Stimulated activated CD8-positive, alpha-beta memory T cell treated with anti-CD3 and anti-CD28 coated beads, Interleukin-4, amount 100 ng/mL, for 4 hours (primary cell): ENCODE results near the gene POMT1.
"Not testable (repeated sequence)": the region's sequence is repeated elsewhere in the genome, so short reads cannot be mapped to it uniquely, and the experiment has no call there.

ENCODE experiments used
- DNase-seq, 2 donors: peaks; one replicate each; pipeline ENCODE4 v3.0.0-alpha.2; 2020; ENCODE audit warnings: low read depth in 2 of 2, low spot score in 1 of 2

Gene POMT1, protein sequence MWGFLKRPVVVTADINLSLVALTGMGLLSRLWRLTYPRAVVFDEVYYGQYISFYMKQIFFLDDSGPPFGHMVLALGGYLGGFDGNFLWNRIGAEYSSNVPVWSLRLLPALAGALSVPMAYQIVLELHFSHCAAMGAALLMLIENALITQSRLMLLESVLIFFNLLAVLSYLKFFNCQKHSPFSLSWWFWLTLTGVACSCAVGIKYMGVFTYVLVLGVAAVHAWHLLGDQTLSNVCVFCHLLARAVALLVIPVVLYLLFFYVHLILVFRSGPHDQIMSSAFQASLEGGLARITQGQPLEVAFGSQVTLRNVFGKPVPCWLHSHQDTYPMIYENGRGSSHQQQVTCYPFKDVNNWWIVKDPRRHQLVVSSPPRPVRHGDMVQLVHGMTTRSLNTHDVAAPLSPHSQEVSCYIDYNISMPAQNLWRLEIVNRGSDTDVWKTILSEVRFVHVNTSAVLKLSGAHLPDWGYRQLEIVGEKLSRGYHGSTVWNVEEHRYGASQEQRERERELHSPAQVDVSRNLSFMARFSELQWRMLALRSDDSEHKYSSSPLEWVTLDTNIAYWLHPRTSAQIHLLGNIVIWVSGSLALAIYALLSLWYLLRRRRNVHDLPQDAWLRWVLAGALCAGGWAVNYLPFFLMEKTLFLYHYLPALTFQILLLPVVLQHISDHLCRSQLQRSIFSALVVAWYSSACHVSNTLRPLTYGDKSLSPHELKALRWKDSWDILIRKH

DNA sequence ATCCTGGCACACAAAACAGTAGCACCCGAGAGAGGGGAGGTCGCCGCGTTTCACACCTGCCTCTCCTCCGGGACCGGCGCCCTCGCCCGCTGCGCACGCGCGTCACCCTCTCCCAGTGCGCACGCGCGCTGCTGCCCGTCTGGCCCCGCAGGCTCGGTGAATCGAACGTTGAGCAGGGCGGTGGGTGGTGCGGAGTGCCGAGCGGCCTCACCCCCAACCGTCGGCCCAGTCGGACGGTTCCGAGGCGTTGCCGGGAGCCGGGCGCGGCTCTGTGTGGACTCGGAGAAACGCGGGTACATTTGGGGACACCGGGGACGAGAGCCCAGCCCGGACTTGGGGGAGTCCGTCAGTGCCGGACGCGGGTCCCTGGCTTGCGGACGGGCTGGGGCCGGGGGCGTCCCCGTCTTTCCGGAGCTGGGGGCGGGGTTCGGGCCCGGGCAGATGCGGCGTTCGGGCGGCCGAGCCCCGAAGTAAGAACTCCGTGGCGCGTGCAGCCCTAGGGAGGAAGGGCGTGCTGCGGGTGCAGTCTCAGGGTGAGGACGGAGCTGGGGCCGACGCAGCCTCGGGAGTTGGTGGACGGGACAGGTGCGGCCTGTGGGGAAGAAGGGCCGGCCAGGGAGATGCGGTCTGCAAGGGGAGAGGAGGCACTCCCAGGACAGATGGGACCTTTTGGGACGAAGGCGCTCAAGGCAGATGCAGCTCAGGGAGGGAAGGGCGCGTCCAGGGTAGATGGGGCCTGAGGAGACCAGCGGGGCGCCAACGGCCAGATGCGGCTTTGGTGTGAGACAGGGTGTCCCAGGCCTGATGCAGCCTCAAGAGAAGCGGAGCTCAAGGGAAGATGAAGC, at the start of gene POMT1:
TSS of gene POMT1 (plus strand) at position 138 of the 845 bp plus-strand sequence. CDS start 1,301 bp downstream, outside the sequence.
- peak; percentile 70 to 73 for DNase-seq

GRCh38 chr9:131454028-131454427, 48.7 kb upstream of the POMT1 start:
- DNase-seq, result no peak

- not testable (repeated sequence) for DNase-seq
Observed at GRCh38 chr9:131455655-131456054, 47.1 kb upstream of the POMT1 start.

GRCh38 chr9:131457746-131458145, 45.0 kb upstream of the POMT1 start:
- no peak for DNase-seq

- no peak for DNase-seq
Observed at GRCh38 chr9:131459056-131459455, 43.7 kb upstream of the POMT1 start.

- DNase-seq, result no peak
Observed at GRCh38 chr9:131461166-131461565, 41.6 kb upstream of the POMT1 start.

DNA sequence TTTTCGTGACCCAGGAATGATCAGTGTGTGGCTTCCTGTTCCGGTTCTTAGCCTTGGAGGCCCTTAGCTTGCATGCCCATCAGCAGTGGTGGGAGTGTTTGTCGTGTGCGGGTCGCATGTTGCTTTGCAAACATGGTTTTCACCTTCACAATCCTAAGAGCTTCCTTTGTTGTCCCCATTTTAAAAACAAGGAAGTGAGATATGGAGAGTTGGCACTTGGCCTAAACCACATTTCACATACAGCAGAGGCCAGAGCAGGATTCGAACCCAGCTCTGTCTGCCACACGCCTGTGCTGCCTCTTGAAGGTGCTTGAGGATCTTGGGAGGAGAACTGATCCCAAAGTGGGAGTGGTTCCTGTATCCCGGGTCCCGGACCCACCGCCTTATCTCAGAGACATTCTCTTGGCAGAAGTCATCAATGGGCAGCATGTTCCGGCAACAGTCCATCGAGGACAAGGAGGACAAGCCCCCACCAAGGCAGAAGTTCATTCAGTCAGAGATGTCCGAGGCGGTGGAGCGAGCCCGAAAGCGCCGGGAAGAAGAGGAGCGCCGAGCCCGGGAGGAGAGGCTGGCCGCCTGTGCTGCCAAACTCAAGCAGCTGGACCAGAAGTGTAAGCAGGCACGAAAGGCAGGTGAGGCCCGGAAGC, 38.2 kb upstream of the POMT1 start:
- DNase-seq, result no peak

DNA sequence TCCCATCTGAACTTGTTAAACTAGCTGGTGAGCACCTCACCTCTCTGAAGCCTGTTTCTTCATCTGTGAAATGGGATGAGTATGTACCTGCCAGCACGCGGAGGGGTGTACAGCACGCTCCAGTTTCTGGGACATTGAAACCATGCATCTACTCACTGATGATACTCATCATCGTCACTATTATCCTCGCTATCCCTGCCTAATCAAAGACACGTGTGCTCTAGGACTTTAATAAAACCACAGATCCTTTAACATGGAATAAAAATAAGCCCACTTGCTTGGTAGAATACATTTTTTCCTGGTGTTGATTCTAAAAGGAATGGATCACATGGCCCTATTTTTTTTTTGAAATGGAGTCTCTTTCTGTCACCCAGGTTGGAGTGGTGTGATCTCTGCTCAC, 37.3 kb upstream of the POMT1 start:
- DNase-seq, result no peak

GRCh38 chr9:131467214-131467935, 35.3 kb upstream of the POMT1 start:
- DNase-seq, result no peak

GRCh38 chr9:131468031-131468430, 34.7 kb upstream of the POMT1 start:
- DNase-seq, result no peak

- no peak for DNase-seq
Observed at GRCh38 chr9:131469356-131469755, 33.4 kb upstream of the POMT1 start.

- DNase-seq, result no peak
Observed at GRCh38 chr9:131469951-131470350, 32.8 kb upstream of the POMT1 start.

GRCh38 chr9:131470581-131470991, 32.1 kb upstream of the POMT1 start:
- DNase-seq, result no peak

- not testable (repeated sequence) for DNase-seq
Observed at GRCh38 chr9:131472085-131472484, 30.6 kb upstream of the POMT1 start.

DNA sequence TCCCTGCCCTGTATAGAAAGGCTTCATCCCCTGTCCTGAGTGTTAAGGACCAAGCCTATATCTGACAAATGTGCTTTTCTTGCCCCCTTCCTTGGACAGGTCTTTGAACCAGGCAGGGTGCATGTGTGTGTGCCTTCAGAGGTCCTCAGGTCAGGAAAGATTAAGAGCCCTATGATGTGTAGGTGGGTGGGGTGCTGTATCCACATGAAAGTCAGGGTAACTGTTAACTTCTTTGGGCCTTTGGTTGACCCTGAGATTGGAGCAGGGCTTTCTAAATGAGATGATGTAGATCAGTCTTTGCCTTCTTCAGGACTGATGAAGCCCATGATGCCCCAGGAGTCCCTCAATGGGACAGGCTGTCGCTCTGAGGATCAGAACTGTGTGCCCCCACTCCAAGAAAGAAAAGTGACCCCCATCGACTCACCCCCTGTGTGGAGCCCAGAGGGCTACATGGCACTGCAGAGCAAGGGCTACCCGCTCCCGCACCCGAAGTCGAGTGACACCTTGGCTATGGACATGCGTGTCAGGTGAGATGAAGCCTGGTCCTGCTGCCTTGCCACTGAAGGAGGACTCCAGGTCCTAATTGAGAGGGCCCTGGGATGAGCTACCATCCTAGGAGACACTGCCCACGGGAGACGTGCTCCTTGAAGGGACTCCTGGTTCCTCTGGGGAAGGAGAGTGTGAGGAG, 29.4 kb upstream of the POMT1 start:
- DNase-seq, result no peak

DNA sequence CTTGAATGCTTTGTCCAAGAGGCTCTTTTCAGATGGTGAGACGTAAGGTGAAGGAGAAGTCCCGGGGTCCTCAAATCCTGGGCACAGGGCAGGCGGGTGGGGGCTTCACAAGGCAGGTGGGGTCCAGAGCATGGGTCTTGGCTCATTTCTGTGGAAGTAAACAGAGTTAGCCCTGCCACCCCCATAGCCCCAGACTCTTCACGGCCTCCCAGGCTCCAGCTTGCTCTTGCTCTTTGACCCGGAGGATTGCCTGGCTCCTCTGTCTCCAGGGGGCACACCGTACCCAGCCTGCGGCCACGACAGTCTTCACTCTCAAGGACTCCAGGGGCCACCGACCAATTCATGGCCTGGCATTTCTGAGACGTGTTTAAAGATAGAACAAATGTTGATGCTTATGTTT, 28.8 kb upstream of the POMT1 start:
- DNase-seq, result no peak

DNA sequence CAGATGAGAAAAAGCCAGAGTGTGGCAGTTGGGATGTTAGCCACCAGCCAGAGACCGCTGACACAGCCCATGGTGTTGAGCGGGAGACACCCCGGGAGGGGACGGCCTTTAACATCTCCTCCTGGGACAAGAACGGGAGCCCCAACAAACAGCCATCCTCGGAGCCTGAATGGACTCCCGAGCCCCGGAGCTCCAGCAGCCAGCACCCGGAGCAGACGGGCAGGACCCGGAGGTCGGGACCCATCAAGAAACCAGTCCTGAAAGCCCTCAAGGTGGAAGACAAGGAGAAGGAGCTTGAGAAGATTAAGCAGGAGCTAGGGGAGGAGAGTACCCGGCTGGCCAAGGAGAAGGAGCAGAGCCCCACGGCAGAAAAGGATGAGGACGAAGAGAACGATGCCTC, 28.0 kb upstream of the POMT1 start:
- no peak for DNase-seq

DNA sequence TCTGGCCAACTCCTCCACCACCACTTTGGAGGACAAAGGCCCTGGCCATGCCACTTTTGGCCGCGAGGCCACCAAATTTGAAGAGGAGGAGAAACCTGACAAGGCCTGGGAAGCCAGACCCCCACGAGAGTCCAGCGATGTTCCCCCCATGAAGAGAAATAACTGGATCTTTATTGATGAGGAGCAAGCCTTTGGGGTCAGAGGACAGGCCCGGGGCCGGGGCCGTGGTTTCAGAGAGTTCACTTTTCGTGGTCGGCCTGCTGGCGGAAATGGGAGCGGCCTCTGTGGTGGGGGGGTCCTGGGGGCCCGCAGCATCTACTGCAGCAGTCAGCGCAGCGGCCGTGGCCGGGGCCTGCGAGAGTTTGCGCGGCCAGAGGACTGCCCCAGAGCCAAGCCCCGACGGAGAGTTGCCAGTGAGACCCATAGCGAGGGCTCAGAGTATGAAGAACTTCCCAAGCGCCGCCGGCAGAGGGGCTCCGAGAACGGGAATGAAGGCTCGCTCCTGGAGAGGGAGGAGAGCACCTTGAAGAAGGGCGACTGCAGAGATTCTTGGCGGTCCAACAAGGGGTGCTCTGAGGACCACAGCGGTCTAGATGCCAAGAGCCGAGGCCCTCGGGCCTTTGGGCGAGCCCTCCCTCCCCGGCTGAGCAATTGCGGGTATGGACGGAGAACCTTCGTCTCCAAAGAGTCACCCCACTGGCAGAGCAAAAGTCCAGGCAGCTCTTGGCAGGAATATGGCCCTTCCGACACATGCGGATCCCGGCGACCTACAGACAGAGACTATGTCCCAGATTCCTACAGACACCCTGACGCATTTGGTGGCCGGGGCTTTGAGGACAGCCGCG, 27.4 kb upstream of the POMT1 start:
- no peak for DNase-seq
